K562 (cell line): Measurements from ENCODE around the gene ROPN1L. TPM values are rescaled to one million over a fixed set of nuclear protein-coding genes. Genes with fewer than 3 reads are reported as not detected.
A peak's percentile ranks its signal among the peaks of the same experiment; 100 is the strongest.

ENCODE experiments used
- ASH1L ChIP-seq: fragments of 450-650 bp; IDR thresholded peaks from 2 replicates; pipeline ENCODE4 v1.6.1; 2018; ENCODE audit warnings: borderline replicate concordance, mild to moderate bottlenecking, low read depth; ENCODE audit not compliant: partially characterized antibody
- CEBPB ChIP-seq: fragments of 450-650 bp; IDR thresholded peaks from 2 replicates; pipeline ENCODE4 v1.6.1; 2016; ENCODE audit warnings: missing genetic modification characterization, missing compliant biosample characterization
- CEBPG ChIP-seq, 3 experiments: fragments of 200-800 bp in 1 of 3; sonication (Bioruptor generic) in 1 of 3; sonication (generic) in 1 of 3; formaldehyde crosslinking in 1 of 3; IDR thresholded peaks in 2 of 3; conservative IDR thresholded peaks in 1 of 3; 2 replicates each; pipeline versions ENCODE4 v1.6.1 to v1.8.0; 2016 to 2022; ENCODE audit warnings: missing compliant biosample characterization in 2 of 3, missing genetic modification characterization in 2 of 3, mild to moderate bottlenecking in 1 of 3, missing genetic modification reagents in 1 of 3
- HDGF ChIP-seq: fragments of 450-650 bp; IDR thresholded peaks from 2 replicates; pipeline ENCODE4 v1.6.1; 2016
- KAT7 ChIP-seq: sonication (generic); formaldehyde crosslinking; IDR thresholded peaks from 2 replicates; pipeline ENCODE4 v1.8.0; 2022; ENCODE audit warnings: missing genetic modification reagents, mild to moderate bottlenecking, borderline replicate concordance
- TOE1 ChIP-seq, 2 experiments: fragments of 450-650 bp in 1 of 2; sonication (generic) in 1 of 2; formaldehyde crosslinking in 1 of 2; IDR thresholded peaks; 2 replicates each; pipeline versions ENCODE4 v1.7.1 to v1.8.0; 2016 to 2022; ENCODE audit warnings: borderline replicate concordance in 2 of 2, mild to moderate bottlenecking in 2 of 2, antibody characterized with exemption in 1 of 2, inconsistent platforms in 1 of 2, low read depth in 1 of 2, missing genetic modification reagents in 1 of 2, moderate library complexity in 1 of 2
- TSHZ1 ChIP-seq: fragments of 250-450 bp; sonication (Bioruptor Pico); IDR thresholded peaks from 2 replicates; pipeline ENCODE4 v1.4.0; 2020; ENCODE audit warnings: mild to moderate bottlenecking, moderate library complexity
- ZBTB12 ChIP-seq: fragments of 250-450 bp; sonication (Bioruptor Pico); IDR thresholded peaks from 2 replicates; pipeline ENCODE4 v1.4.0; 2020
- ZNF239 ChIP-seq: fragments of 250-450 bp; sonication (Bioruptor Pico); IDR thresholded peaks from 2 replicates; pipeline ENCODE4 v1.4.0; 2020; ENCODE audit warnings: mild to moderate bottlenecking
- ZNF384 ChIP-seq: IDR thresholded peaks from 2 replicates; pipeline ENCODE4 v1.6.1; 2012; ENCODE audit warnings: low read depth, low read length, improper control_type of control experiment
- polyA plus RNA-seq, 8 experiments: library from polyadenylated mRNA; depleted of rRNA in 4 of 8; stranded (reverse) in 5 of 8; unstranded in 3 of 8; fragments of >200 nt; fragmentation: Nextera tagmentation in 2 of 8; fragmentation: Illumina TruSeq in 1 of 8; extraction: Ambion mirVana in 2 of 8; extraction: Trizol in 1 of 8; gene quantifications; 2 replicates each; pipeline versions ENCODE4 v1.2.1 to v1.2.3, GENCODE V29; 2011 to 2014; ENCODE audit warnings: inconsistent platforms in 1 of 8, missing spikeins in 1 of 8
- total RNA-seq, 7 experiments: library from RNA; depleted of rRNA in 6 of 7; stranded (reverse); fragments of >200 nt in 6 of 7; fragmentation: Illumina TruSeq in 2 of 7; extraction: Trizol in 2 of 7; gene quantifications; 2 replicates each; pipeline versions ENCODE4 v1.2.1 to v1.2.3, GENCODE V29; 2011 to 2021; ENCODE audit warnings: low replicate concordance in 1 of 7
- TF ChIP-seq, protein P1 (sequence below): fragments of 450-650 bp; IDR thresholded peaks from one replicate; pipeline ENCODE4 v1.6.1; 2018; ENCODE audit warnings: mild to moderate bottlenecking, moderate library complexity; ENCODE audit not compliant: partially characterized antibody

The ROPN1L gene
- total and polyA plus RNA-seq, 9 of the 15 experiments (the other 6 are each of a cell fraction or from before 2014, with no cell fraction given) = 0.04 to 0.85 (median 0.24) TPM; not detected in 3

GRCh38 chr5:10503997-10504793 lies 62.5 kb downstream of the ROPN1L start (continued):
- TF ChIP-seq ASH1L = no peak
- peak; percentile 88 for TF ChIP-seq KAT7 (CRISPR knock-in tag)
- TF ChIP-seq TOE1 (IDR thresholded peaks at IDR 0.05; ENCODE audit: borderline replicate concordance) = 0 out of 2 replicates have a peak, but pooled peaks have one; percentile 36
- TF ChIP-seq TOE1 (CRISPR knock-in tag; IDR thresholded peaks at IDR 0.05; ENCODE audit: borderline replicate concordance, low read depth) = 0 out of 2 replicates have a peak, but pooled peaks have one; percentile 49
- TF ChIP-seq CEBPB (tag) = peak; percentile 20; the same call in 1 of the 2 replicates
- peak; percentile 77 for TF ChIP-seq ZBTB12
- TF ChIP-seq HDGF = no peak
- no peak for TF ChIP-seq TSHZ1 (CRISPR knock-in tag)
- TF ChIP-seq, protein P1, sequence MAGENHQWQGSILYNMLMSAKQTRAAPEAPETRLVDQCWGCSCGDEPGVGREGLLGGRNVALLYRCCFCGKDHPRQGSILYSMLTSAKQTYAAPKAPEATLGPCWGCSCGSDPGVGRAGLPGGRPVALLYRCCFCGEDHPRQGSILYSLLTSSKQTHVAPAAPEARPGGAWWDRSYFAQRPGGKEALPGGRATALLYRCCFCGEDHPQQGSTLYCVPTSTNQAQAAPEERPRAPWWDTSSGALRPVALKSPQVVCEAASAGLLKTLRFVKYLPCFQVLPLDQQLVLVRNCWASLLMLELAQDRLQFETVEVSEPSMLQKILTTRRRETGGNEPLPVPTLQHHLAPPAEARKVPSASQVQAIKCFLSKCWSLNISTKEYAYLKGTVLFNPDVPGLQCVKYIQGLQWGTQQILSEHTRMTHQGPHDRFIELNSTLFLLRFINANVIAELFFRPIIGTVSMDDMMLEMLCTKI = no peak
- TF ChIP-seq ZNF239 (CRISPR knock-in tag) = peak; percentile 77
- TF ChIP-seq CEBPG (CRISPR knock-in tag; IDR thresholded peaks at IDR 0.05) = 0 out of 2 replicates have a peak, but pooled peaks have one; percentile 30
- no peak for TF ChIP-seq CEBPG (tag; conservative IDR thresholded peaks at IDR 0.05 in 1 of 2, IDR thresholded peaks at IDR 0.05 in 1 of 2)
- TF ChIP-seq ZNF384 = no peak
